Stimulated activated CD4-positive, alpha-beta T cell treated with anti-CD3 and anti-CD28 coated beads, Interleukin-4, amount 100 ng/mL, for 1 hour (primary cell): ENCODE data around the gene GRB7.
A peak's percentile ranks its signal among the peaks of the same experiment; 100 is the strongest.

ENCODE experiments used
- DNase-seq: peaks from one replicate; pipeline ENCODE4 v3.0.0-alpha.2; 2020

Gene GRB7

GRCh38 chr17:39775031-39775430, 37.3 kb downstream of the GRB7 start:
- DNase-seq, result no peak

- DNase-seq, result no peak
These were observed 38.5 kb downstream of the GRB7 start for GRCh38 chr17:39776252-39776651.

- DNase-seq, result no peak
These were observed 40.0 kb downstream of the GRB7 start for GRCh38 chr17:39777534-39778365.

- no peak for DNase-seq
These were observed 43.5 kb downstream of the GRB7 start for GRCh38 chr17:39781031-39781860.

- DNase-seq, result no peak
These were observed 44.1 kb downstream of the GRB7 start for GRCh38 chr17:39781861-39782213.

GRCh38 chr17:39782481-39782880, 44.7 kb downstream of the GRB7 start:
- no peak for DNase-seq

DNA sequence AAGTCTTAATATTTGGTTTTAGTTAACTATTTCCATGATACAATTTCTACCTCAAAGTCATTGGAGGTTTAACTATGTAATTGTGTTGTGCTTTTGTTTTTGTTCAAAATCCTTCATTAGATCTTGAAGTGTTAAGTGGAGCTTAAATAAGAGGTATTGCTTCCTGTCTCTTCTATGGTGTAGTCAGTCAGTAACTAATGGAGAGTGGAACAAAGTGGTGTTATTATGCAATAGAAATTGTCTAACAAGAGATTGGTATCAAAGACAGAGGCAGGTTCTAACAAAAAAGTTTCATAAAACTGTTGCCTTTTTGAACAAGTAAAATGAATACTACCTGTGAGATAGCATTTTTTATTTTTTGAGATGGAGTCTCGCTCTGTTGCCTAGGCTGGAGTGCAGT, 45.2 kb downstream of the GRB7 start:
- no peak for DNase-seq

GRCh38 chr17:39787041-39787440, 49.3 kb downstream of the GRB7 start:
- no peak for DNase-seq

- no peak for DNase-seq
These were observed 50.2 kb downstream of the GRB7 start for GRCh38 chr17:39787743-39788484.

DNA sequence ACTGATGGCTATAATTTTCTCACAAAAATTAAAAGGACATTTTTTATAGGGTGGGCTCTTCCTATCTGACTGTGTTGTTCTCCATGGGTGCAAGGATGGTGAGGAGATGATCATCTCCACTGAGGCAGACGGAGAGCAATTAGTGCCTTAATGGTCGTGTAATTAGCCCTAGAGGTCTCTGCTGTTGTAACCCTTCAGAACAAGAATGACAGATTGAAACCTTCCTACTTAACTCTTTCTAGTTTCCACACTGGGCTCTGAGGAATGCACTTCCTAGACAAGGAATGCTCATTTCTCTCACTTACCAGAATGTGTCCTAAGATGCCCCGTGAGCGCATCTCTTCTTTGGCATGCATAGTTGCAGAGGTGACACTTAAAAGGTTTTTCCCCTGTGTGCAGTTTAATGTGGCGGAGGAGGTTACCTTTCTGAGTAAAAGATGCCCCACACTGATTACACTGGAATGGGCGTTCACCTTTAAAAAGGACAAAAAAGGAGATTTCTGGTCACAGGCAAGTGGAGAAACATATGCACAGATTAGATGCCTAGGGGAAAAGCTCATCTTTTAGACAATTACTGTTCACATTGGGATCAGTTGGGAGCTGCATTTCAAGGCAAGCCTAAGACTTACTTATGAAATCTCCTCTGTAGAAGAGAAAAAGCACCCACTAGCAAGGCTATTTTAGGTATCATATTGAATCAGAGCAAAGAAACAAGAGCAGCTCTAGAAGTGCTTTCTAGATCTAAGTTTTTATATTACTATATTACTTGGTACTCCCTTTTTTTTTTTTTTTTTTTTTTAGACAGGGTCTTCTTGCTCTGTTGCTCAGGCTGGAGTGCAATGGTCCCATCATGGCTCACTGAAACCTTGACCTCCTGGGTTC, 53.6 kb downstream of the GRB7 start:
- DNase-seq, result peak; percentile 33

DNA sequence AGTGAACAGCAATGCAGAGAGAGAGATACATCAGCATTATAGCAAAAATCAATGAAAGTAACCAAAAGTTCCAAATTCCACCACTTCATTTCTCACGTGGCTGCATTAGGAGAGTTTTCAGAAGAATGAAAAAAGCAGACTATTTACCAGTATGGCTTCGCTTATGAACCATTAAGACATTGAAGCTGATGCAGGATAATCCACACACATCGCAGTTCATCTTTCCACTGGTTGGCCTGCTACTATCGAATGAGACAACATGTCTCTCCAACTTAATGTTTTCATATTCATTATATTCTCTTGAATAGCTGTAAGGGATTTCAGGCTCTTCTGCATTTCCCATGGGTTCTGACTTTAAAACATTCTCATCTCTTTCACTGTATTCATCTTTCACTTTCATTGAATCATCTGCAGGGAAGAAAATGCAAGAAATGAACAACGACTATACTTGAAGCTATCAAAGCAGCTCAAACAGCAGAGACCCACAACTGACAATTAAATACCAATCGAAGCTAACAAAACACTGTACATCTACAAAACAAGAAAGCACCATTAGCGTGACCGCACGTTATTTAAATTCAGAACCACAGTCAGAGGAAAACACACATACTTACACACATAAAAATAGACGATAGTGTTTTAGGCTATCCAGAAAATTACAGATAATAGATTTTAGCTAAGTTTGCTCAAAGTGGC, 54.9 kb downstream of the GRB7 start:
- DNase-seq, result no peak

- DNase-seq, result no peak
These were observed 55.6 kb downstream of the GRB7 start for GRCh38 chr17:39793301-39793872.

- no peak for DNase-seq
These were observed 56.7 kb downstream of the GRB7 start for GRCh38 chr17:39794249-39794970.
